Peyer's patch (tissue), 4 donors: Measurements from ENCODE around the gene STAMBPL1.

Source experiments
- POLR2A ChIP-seq, 2 donors: fragments of 450-650 bp; IDR thresholded peaks; one replicate each; pipeline ENCODE4 v1.5.1; 2017; ENCODE audit warnings: antibody characterized with exemption in 2 of 2, mild to moderate bottlenecking in 2 of 2, moderate library complexity in 2 of 2
- TF ChIP-seq, protein P1 (sequence below), 6 experiments: fragments of 450-650 bp in 4 of 6; fragments of 200-600 bp in 2 of 6; sonication (generic) in 1 of 6; IDR thresholded peaks; one replicate each; pipeline ENCODE4 v1.5.1; 2017 to 2019; ENCODE audit warnings: antibody characterized with exemption in 6 of 6, mild to moderate bottlenecking in 3 of 6, moderate library complexity in 1 of 6

DNA sequence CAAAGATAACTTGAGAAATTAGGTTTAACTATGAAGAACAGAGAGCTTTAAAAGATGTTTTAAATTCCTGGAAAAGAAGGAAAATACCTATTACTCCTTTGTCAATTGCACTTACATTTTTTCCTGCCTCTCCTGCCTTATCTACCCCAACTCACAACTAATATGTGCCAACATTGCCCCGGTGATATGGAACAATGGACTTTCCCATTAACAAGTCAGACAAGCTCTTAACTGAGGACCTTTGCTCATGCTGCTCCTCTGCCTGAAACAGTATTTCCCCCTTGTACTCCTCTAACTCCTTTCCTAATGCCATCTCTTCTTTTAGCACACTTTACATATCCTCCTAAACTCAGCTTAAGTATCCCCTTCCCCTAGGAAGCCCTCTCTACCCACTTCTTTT lies 77.3 kb downstream of the STAMBPL1 start:
- TF ChIP-seq, protein P1, sequence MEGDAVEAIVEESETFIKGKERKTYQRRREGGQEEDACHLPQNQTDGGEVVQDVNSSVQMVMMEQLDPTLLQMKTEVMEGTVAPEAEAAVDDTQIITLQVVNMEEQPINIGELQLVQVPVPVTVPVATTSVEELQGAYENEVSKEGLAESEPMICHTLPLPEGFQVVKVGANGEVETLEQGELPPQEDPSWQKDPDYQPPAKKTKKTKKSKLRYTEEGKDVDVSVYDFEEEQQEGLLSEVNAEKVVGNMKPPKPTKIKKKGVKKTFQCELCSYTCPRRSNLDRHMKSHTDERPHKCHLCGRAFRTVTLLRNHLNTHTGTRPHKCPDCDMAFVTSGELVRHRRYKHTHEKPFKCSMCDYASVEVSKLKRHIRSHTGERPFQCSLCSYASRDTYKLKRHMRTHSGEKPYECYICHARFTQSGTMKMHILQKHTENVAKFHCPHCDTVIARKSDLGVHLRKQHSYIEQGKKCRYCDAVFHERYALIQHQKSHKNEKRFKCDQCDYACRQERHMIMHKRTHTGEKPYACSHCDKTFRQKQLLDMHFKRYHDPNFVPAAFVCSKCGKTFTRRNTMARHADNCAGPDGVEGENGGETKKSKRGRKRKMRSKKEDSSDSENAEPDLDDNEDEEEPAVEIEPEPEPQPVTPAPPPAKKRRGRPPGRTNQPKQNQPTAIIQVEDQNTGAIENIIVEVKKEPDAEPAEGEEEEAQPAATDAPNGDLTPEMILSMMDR (IDR thresholded peaks at IDR 0.05): no peak
- no peak for TF ChIP-seq POLR2A (IDR thresholded peaks at IDR 0.05)
